ENCODE data around the gene R3HCC1L.

R3HCC1L gene

DNA sequence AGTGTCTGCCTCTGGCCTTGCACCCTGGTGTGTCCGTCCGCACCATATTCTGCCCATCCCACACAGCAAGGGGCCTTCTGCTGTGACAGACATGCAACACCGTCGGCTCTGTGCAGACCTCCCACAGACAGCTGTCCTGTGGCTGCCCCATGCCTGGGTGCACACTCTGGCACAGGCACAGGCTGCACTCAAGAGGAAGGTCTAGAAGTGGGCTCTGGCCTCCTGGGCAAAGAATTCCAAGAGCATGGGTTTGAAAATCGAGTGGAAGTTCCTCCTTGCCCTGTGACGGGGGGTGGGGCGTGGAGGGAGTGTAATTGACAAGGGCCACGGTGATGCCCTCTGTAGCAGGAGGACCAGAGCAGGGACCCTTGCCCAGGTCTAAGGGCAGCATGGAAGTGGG lies 137.8 kb downstream of the R3HCC1L start:
- TF ChIP-seq, protein P1, sequence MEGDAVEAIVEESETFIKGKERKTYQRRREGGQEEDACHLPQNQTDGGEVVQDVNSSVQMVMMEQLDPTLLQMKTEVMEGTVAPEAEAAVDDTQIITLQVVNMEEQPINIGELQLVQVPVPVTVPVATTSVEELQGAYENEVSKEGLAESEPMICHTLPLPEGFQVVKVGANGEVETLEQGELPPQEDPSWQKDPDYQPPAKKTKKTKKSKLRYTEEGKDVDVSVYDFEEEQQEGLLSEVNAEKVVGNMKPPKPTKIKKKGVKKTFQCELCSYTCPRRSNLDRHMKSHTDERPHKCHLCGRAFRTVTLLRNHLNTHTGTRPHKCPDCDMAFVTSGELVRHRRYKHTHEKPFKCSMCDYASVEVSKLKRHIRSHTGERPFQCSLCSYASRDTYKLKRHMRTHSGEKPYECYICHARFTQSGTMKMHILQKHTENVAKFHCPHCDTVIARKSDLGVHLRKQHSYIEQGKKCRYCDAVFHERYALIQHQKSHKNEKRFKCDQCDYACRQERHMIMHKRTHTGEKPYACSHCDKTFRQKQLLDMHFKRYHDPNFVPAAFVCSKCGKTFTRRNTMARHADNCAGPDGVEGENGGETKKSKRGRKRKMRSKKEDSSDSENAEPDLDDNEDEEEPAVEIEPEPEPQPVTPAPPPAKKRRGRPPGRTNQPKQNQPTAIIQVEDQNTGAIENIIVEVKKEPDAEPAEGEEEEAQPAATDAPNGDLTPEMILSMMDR (conservative IDR thresholded peaks at IDR 0.05; ENCODE audit: control insufficient read depth, insufficient read depth, low read depth, low read length): no peak
- H3K4me3 ChIP-seq (ENCODE audit: control insufficient read depth, low read depth, low read length): no peak overlapping the region
- no peak for DNase-seq (ENCODE audit: low read depth)

DNA sequence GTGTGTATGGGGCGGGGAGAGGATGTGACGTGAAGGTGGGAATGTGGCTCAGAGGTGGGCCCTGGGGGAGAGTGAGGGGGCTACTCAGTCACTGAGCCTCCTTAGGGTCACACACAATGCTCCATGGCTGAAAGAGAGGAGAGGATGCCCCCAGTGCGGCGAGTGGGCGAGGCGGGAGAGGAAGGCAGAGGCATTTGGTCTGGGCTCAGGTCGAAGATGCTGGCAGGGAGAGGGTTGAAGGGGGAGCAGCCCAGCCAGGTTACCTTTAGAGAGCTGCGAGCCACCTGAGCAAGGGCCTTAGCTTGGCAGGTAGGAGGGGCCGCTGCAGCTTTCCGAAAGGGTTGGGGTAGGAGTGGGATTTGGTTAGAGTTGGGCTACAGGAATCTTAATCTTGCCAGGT lies 138.2 kb downstream of the R3HCC1L start:
- DNase-seq (ENCODE audit: low read depth): no peak
- no peak overlapping the region for H3K4me3 ChIP-seq (ENCODE audit: control insufficient read depth, low read depth, low read length)
- TF ChIP-seq, protein P1 (conservative IDR thresholded peaks at IDR 0.05; ENCODE audit: control insufficient read depth, insufficient read depth, low read depth, low read length): no peak

GRCh38 chr10:98273057-98273850 lies 138.8 kb downstream of the R3HCC1L start:
- no peak overlapping the region for H3K4me3 ChIP-seq (ENCODE audit: control insufficient read depth, low read depth, low read length)
- DNase-seq (ENCODE audit: low read depth): no peak
- TF ChIP-seq, protein P1 (conservative IDR thresholded peaks at IDR 0.05; ENCODE audit: control insufficient read depth, insufficient read depth, low read depth, low read length): no peak

DNA sequence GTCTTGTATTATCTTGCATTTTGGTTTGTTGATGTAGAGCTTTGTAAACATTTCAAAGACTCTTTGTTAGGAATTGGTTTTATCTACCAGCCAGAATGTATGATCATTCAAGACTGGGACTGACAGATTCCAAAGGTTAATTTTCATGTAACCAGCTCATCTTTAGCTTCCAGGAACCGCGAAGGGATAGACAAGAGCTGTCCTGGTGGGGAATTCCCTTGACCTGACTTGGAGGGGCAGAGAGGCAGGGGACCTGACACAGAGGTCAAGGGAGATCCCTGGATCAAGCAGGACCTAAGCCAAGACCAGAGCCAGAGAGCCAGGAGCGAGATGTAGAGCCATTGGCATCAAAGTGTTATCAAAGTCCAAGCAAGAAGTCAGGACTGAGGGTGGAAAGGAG lies 140.1 kb downstream of the R3HCC1L start:
- TF ChIP-seq, protein P1 (conservative IDR thresholded peaks at IDR 0.05; ENCODE audit: control insufficient read depth, insufficient read depth, low read depth, low read length): no peak
- DNase-seq (ENCODE audit: low read depth): no peak
- no peak overlapping the region for H3K4me3 ChIP-seq (ENCODE audit: control insufficient read depth, low read depth, low read length)

GRCh38 chr10:98276311-98276710 lies 141.9 kb downstream of the R3HCC1L start:
- DNase-seq (ENCODE audit: low read depth): no peak
- TF ChIP-seq, protein P1 (conservative IDR thresholded peaks at IDR 0.05; ENCODE audit: control insufficient read depth, insufficient read depth, low read depth, low read length): no peak
- H3K4me3 ChIP-seq (ENCODE audit: control insufficient read depth, low read depth, low read length): no peak overlapping the region

- peak; percentile 30 for DNase-seq (ENCODE audit: low read depth)
- no peak overlapping the region for H3K4me3 ChIP-seq (ENCODE audit: control insufficient read depth, low read depth, low read length)
- TF ChIP-seq, protein P1 (conservative IDR thresholded peaks at IDR 0.05; ENCODE audit: control insufficient read depth, insufficient read depth, low read depth, low read length): no peak
Measured at GRCh38 chr10:98285416-98285815, 151.0 kb downstream of the R3HCC1L start.

Data from fibroblast of mammary gland (primary cell).